Erythroblast (primary cell): ENCODE data around the gene PSMB2.

Source experiments
- GATA1 ChIP-seq: IDR thresholded peaks from 2 replicates; pipeline ENCODE4 v1.6.1; 2011; ENCODE audit warnings: low read depth, mild to moderate bottlenecking, control low read depth, low read length, moderate library complexity
- POLR2A ChIP-seq: IDR thresholded peaks from 2 replicates; pipeline ENCODE4 v1.6.1; 2011; ENCODE audit warnings: mild to moderate bottlenecking, low read length

GRCh38 chr1:35674111-35674510 lies 32.8 kb upstream of the PSMB2 start:
- TF ChIP-seq POLR2A (no peak), GATA1 (no peak)
